Effector CD8-positive, alpha-beta T cell (primary cell): ENCODE results near the gene MRPL49.
"Not testable (repeated sequence)": the region's sequence is repeated elsewhere in the genome, so short reads cannot be mapped to it uniquely, and the experiment has no call there.

Source experiments
- DNase-seq: peaks from one replicate; lab custom pipeline; 2025; lab: John Stamatoyannopoulos, UW

MRPL49 gene

GRCh38 chr11:65117206-65118096 lies 4.7 kb upstream of the MRPL49 start, which contains the start of gene ZNHIT2:
Gene ZNHIT2, minus strand, starts transcription at chr11:65117701. Its CDS starts 48 bp downstream, at chr11:65117653.
- peak; percentile 100 for DNase-seq

DNA sequence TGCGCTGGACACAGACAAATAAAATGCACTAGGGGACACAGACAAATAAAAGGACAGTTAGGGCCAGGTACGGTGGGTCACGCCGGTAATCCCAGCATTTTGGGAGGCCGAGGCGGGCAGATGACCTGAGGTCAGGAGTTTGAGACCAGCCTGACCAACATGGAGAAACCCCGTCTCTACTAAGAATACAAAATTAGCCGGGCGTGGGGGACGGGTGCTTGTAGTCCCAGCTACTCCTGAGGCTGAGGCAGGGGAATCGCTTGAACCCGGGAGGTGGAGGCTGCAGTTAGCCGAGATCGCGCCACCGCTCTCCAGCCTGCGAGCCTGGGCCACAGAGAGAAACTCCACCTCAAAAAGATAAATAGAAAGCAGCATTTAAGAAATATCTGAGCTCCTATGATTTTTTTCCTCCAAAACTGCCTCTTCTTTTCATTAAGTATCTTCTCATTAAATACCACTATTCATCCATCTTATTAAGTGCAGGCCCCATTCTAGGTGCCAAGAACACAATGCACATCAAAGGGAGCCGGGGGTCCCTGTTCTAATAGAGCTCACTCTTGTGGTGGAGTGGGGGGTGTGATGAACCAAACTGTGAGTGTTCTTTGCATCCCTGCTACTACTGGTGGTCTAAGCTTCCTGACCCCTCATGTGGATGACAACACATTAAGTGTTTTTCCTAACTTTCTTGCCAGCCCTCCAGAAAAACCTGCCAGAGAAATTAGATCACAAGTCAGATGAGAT lies 3.9 kb upstream of the MRPL49 start:
- DNase-seq: no peak

DNA sequence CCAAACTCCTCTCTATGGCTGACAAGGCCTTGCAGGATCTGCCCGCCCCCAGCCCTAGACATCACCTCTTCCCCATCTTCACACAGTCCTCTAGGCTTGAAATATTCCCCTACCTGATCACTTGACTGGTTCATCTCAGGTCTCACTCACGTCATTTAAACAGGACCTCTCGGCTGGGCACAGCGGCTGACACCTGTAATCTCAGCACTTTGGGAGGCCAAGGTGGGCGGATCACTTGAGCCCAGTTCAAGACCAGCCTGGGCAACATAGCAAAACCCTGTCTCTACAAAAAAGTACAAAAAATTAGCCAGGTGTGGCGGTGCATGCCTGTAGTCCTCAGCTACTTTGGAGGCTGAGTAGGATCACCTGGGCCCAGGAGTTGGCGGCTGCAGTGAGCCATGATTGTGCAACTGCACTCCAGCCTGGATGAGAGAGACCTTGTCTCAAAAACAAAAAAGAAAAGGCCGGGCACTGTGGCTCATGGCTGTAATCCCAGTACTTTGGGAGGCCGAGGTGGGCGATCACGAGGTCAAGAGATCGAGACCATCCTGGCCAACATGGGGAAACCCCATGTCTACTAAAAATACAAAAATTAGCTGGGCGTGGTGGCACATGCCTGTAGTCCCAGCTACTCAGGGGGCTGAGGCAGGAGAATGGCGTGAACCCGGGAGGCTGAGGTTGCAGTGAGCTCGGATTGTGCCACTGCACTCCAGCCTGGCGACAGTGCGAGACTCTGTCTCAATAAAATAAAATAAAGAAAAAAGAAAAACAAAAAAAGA lies 3.0 kb upstream of the MRPL49 start:
- not testable (repeated sequence) for DNase-seq

GRCh38 chr11:65119670-65119995 lies 2.5 kb upstream of the MRPL49 start:
- no peak for DNase-seq

DNA sequence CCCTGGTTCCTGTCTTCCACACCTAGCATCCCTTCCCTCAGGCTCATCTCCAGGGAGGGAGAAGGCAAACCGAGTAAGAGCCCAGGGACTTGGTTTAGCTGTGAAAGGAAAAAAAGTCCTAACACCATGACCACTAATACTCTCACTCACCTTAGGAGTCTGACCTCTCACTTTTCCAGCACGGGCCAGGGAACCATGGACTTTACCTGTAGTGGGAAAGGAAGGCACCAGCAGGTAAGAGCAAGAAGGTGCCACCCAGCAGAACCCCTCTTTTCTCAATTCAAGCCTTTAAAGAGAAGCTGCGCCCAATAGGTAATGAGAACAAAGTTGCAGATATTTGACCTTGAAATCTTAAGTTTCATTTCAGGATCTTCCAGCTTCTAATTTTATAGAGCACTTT lies 1.3 kb upstream of the MRPL49 start:
- DNase-seq: no peak

DNA sequence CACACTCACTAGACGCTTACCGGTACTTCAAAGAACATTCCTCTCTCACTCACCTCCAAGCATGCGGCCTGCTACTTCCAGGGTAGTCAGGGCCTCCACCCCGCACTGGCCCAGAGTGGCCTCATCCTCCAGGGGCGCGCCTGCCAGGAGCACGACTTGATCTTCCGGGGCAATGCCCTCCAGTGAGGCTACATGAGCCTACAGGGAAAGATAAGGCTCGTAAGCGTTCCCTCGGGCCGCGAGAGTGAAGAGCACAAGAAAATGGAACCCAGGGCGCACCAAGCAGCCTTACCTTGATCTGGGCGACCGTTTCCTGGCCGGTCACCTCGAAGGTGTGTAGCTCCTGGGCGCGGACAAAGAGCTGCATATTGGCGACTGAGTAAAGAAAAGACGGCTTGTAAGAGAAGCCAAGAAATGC lies 665 bp upstream of the MRPL49 start:
- no peak for DNase-seq

GRCh38 chr11:65124480-65125196 lies 2.5 kb downstream of the MRPL49 start:
- DNase-seq: no peak

DNA sequence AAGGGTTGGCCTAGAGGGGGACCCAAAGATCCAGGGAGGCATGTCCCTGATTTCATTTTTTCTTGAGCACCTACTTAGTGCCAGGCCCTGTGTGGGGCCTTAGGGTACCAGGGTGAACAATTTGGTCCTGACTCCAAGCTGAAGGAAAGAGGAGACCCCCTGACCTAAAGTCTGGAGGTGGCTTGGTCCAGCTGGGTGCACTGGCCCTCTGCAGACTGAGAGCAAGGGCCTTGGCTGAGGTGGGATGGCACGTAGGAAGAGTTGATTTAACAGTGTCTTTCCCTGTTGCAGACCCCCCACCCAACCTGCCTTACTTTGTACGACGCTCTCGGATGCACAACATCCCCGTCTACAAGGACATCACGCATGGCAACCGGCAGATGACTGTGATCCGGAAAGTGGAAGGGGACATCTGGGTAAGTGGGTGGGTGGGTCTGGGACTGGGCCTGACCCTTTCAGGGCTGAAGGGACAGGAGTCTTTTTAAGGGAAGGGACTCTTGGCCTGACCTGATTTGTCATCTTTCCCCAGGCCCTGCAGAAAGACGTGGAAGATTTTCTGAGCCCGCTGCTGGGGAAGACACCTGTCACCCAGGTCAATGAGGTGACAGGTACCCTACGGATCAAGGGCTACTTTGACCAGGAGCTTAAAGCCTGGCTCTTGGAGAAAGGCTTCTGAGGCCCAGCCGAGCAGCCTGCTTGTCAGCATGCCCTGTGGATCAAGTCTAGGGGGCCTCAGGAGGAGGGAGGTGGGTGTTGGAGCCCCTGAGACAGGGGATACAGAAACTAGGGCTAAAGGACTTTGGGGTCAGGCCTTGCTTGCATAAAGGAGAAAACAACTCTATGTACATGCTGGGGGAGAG lies 3.3 kb downstream of the MRPL49 start:
- no peak for DNase-seq

DNA sequence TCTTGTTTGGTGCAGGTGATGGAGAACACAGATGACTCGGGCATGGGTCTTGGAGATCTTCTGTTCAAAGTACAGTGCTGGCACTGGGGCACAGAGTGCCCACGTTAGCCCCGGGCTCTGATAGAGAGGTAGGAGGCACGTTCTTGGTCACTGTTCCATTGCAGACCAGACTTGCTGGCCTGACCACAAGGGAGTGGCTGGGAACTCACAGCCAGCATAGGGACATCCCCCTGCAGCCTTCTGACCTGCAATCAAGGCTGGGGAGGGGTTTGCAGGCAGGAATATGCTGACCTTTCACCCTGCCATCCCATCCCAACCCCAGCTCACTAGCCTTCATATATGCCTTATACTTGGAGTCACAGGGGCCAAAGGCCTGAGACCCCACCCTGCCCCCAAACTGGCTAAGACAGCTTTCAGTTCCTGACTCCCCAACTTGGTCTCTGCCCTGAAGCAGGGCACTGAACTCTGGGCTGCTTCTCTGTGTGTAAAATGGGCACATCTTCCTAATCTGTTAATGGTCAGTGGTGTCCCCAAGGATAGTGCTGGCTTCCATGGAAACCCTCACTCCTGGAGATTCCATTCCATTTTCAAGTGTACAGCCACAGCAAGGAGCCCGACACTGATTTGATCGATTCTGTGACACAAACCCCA lies 4.6 kb downstream of the MRPL49 start:
- no peak for DNase-seq

GRCh38 chr11:65127473-65128181 lies 5.5 kb downstream of the MRPL49 start:
- no peak for DNase-seq

DNA sequence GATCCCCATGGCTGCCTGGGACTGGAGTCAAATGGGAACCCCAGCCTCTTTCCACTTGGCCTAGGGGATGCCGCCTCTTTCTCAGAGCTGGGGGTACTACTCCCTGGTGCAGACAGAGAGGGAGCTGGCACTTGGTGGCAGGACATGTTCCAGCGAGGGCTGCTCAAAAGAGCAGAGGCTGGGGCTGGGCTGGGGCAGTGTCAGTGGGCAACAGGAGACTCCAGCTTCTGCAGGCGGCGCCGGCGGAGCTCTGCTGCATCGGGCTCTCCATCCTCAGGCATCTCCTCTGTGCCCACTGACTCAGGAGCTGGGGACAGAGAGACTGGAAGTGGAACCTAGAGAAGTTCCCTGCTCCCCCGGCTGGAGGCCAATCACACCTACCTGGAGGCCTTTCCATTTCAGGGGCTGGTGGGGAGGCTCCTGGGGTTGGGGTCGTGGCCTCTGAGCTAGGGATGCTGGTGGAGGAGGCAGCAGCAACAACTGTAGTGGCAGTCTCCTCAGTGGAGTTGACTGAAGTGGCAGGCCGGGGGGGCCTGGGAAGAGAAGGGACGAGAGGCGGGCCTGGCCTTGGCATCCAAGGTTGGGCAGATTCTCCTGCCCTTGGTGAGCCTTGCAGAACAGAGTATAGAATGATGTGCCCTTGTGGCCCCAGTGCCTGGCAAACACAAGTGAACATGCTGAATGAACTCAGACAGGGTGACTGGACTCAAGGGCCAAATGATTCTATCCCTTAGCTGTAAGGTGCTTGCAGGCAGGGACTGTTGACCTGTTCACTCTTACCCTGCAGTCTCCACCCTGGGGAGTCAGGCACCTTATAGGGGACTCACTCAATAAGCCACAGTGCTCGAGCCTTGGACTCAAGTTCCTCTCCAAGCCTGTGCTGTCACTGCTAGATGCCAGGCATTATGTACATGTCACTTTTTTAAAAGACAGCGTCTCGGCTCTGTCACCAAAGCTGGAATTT lies 6.3 kb downstream of the MRPL49 start:
- DNase-seq: no peak

GRCh38 chr11:65129649-65130441 lies 7.7 kb downstream of the MRPL49 start:
- DNase-seq: no peak

DNA sequence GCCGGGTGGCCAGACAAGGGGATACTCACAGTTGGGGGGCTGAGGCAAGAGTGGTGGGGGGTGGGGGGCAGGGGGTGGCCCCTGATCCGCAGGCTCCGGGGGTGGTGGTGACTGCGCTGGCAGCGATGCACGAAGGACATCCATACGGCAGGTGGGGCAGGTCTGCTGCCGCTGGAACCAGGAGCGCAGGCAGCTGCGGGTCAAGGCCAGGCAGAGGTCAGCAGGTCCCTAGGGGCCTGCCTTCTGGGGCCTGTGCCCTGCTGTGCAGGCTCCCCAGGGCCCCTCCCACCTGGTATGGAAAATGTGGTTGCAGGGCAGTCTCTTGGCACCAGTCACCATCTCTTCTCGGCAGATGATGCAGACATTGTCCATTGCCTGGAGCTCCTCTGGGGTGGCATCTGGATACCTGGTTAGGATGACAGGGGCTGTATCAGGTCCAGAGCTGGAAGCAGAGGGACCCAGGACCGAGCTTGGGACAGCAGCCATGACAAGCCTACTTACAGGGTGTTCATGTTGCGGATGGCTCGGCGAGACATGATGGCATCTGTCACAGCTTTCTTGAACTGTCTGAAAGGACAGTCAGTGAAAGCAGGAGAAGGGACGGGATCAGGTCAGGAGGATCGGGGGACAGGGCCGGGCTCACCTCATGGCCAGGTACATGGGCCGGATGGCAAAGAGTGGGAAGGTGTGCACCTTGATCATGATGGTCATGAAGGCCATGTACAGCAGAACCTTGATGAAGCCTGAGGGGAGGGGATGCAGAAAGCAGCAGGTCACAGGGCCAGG lies 8.7 kb downstream of the MRPL49 start:
- no peak for DNase-seq

GRCh38 chr11:65131417-65131776 lies 9.3 kb downstream of the MRPL49 start:
- no peak for DNase-seq

GRCh38 chr11:65131895-65132237 lies 9.7 kb downstream of the MRPL49 start:
- DNase-seq: no peak

DNA sequence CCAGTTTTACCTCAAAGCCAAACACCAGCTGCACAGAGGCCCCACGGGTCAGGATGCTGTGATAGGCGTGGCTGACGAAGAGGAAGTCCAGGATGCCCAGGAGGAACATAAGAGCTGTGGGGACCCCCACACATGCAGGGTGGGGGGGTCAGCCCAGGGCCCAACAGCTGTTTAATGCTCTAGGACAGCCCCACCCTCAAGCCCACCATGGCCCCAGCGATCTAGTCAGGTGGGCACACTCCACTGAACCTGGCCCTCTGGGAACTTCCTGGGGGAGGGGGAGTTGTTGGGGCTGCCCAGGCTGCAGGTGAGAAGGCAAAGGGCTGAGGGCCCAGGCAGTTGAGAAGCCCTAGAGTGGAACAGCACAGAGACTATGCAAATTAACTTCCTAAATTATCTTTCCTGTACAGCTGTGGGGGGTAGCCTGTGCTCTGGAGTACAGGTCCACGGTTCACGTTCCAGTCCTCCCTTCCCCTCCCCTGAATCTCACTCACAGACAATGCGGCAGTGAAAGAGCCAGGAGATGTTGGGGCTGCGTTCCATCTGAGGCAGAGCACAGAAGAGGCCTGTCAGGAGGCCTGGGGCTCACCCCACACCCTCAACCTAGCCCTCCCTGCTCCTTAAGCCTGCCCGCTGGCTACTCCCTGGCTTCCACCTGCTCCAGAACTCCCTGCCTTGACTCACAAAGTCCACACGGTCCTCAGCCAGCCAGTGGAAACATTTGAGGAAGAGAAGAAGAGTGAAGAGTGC lies 10.3 kb downstream of the MRPL49 start:
- no peak for DNase-seq
